ENCODE results near the gene TEX10.

DNA sequence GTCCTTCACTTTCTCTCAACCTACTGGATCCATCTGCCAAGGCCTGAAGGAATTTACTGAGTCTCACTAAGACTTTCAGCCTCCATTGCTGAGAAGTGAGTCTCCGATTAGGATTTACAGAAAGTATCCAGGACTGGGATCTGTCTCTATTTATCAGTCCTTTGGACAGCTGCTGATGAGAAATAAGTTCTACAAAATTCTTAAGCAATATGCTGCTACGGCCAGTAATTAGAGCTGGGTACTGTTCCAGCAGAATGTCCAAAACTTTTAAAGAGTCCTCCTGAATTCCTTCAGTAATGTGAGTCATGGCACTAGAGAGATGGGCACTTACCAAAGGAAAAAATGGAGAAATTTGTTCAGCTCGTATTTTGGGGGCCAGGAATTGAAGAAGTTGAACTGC, 5.9 kb downstream of the TEX10 start:
- no peak for TF ChIP-seq POLR2A (IDR thresholded peaks at IDR 0.05)
- TF ChIP-seq, protein P1, sequence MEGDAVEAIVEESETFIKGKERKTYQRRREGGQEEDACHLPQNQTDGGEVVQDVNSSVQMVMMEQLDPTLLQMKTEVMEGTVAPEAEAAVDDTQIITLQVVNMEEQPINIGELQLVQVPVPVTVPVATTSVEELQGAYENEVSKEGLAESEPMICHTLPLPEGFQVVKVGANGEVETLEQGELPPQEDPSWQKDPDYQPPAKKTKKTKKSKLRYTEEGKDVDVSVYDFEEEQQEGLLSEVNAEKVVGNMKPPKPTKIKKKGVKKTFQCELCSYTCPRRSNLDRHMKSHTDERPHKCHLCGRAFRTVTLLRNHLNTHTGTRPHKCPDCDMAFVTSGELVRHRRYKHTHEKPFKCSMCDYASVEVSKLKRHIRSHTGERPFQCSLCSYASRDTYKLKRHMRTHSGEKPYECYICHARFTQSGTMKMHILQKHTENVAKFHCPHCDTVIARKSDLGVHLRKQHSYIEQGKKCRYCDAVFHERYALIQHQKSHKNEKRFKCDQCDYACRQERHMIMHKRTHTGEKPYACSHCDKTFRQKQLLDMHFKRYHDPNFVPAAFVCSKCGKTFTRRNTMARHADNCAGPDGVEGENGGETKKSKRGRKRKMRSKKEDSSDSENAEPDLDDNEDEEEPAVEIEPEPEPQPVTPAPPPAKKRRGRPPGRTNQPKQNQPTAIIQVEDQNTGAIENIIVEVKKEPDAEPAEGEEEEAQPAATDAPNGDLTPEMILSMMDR (IDR thresholded peaks at IDR 0.05), result no peak
